HG03457 (cell line): ENCODE measurements around the gene LINGO1.

ENCODE experiments used
- ATAC-seq: cut with Tn5 transposase; IDR thresholded peaks from one replicate; pipeline ENCODE4 v1.9.1; 2021; ENCODE audit warnings: moderate number of reproducible peaks; ENCODE audit not compliant: unreplicated experiment

The LINGO1 gene

GRCh38 chr15:77617476-77618230 is 15.1 kb downstream of the LINGO1 start:
- ATAC-seq, result no peak

- ATAC-seq, result no peak
Measured at GRCh38 chr15:77616072-77616471, 16.6 kb downstream of the LINGO1 start.

GRCh38 chr15:77615472-77615871 is 17.2 kb downstream of the LINGO1 start:
- ATAC-seq, result no peak

- ATAC-seq, result no peak
Measured at GRCh38 chr15:77614251-77614806, 18.4 kb downstream of the LINGO1 start.

- no peak for ATAC-seq
Measured at GRCh38 chr15:77613814-77614213, 18.9 kb downstream of the LINGO1 start.

- no peak for ATAC-seq
Measured at GRCh38 chr15:77612958-77613601, 19.6 kb downstream of the LINGO1 start.

- no peak for ATAC-seq
Measured at GRCh38 chr15:77611767-77612166, 20.9 kb downstream of the LINGO1 start.

- ATAC-seq, result no peak
Measured at GRCh38 chr15:77610731-77611130, 22.0 kb downstream of the LINGO1 start.

- ATAC-seq, result no peak
Measured at GRCh38 chr15:77609558-77609957, 23.2 kb downstream of the LINGO1 start.

- no peak for ATAC-seq
Measured at GRCh38 chr15:77608774-77609173, 23.9 kb downstream of the LINGO1 start.

- no peak for ATAC-seq
Measured at GRCh38 chr15:77607894-77608261, 24.8 kb downstream of the LINGO1 start.

- no peak for ATAC-seq
Measured at GRCh38 chr15:77607111-77607893, 25.4 kb downstream of the LINGO1 start.

- ATAC-seq, result no peak
Measured at GRCh38 chr15:77606142-77607034, 26.3 kb downstream of the LINGO1 start.

- no peak for ATAC-seq
Measured at GRCh38 chr15:77605547-77605946, 27.2 kb downstream of the LINGO1 start.

GRCh38 chr15:77604973-77605372 is 27.7 kb downstream of the LINGO1 start:
- no peak for ATAC-seq

GRCh38 chr15:77603611-77604336 is 28.9 kb downstream of the LINGO1 start:
- no peak for ATAC-seq

- ATAC-seq, result no peak
Measured at GRCh38 chr15:77602800-77603199, 29.9 kb downstream of the LINGO1 start.

GRCh38 chr15:77599899-77600298 is 32.8 kb downstream of the LINGO1 start:
- ATAC-seq, result no peak

GRCh38 chr15:77599357-77599756 is 33.4 kb downstream of the LINGO1 start:
- no peak for ATAC-seq

GRCh38 chr15:77598644-77599043 is 34.1 kb downstream of the LINGO1 start:
- ATAC-seq, result no peak
